H9 (cell line): ENCODE measurements around the gene MYO5B. TPM values are rescaled to one million over a fixed set of nuclear protein-coding genes. Genes with fewer than 3 reads are reported as not detected.

Source experiments
- DNase-seq: peaks from one replicate; pipeline ENCODE4 v3.0.0-alpha.2; 2017
- H2AFZ ChIP-seq: one replicate; pipeline ENCODE4 v1.6.1; 2013; ENCODE audit warnings: mild to moderate bottlenecking, low read length, control low read depth, moderate library complexity
- H2AK5ac ChIP-seq: 2 replicates; pipeline ENCODE4 v1.6.1; 2013; ENCODE audit warnings: low read length, control low read depth, mixed read lengths; ENCODE audit not compliant: insufficient read length
- H2BK120ac ChIP-seq: one replicate; pipeline ENCODE4 v1.6.1; 2013; ENCODE audit warnings: low read depth, mild to moderate bottlenecking, low read length, control low read depth, inconsistent platforms; ENCODE audit not compliant: poor library complexity, severe bottlenecking
- H2BK12ac ChIP-seq: 2 replicates; pipeline ENCODE4 v1.6.1; 2013; ENCODE audit warnings: low read length, control low read depth, mixed read lengths, low read depth; ENCODE audit not compliant: insufficient read length
- H2BK15ac ChIP-seq: 2 replicates; pipeline ENCODE4 v1.6.1; 2013; ENCODE audit warnings: low read depth, low read length, control low read depth
- H2BK20ac ChIP-seq: one replicate; pipeline ENCODE4 v1.6.1; 2013; ENCODE audit warnings: low read depth, mild to moderate bottlenecking, low read length, control low read depth, inconsistent platforms; ENCODE audit not compliant: poor library complexity, severe bottlenecking
- H2BK5ac ChIP-seq: 2 replicates; pipeline ENCODE4 v1.6.1; 2013; ENCODE audit warnings: low read length, control low read depth, mixed read lengths; ENCODE audit not compliant: insufficient read length
- H3K14ac ChIP-seq: 2 replicates; pipeline ENCODE4 v1.6.1; 2013; ENCODE audit warnings: low read length, control low read depth; ENCODE audit not compliant: insufficient read depth
- H3K18ac ChIP-seq: 2 replicates; pipeline ENCODE4 v1.6.1; 2013; ENCODE audit warnings: low read depth, mild to moderate bottlenecking, mixed read lengths, low read length, control low read depth; ENCODE audit not compliant: insufficient read length
- H3K23ac ChIP-seq: 2 replicates; pipeline ENCODE4 v1.6.1; 2013; ENCODE audit warnings: low read length, control low read depth, mixed read lengths, low read depth; ENCODE audit not compliant: insufficient read length
- H3K23me2 ChIP-seq: 2 replicates; pipeline ENCODE4 v1.6.1; 2013; ENCODE audit warnings: low read depth, mild to moderate bottlenecking, mixed read lengths, low read length, control low read depth; ENCODE audit not compliant: insufficient read length, poor library complexity, severe bottlenecking
- H3K27ac ChIP-seq: 2 replicates; pipeline ENCODE4 v1.5.1; 2013; ENCODE audit warnings: low read length, control low read depth, mixed read lengths, low read depth; ENCODE audit not compliant: insufficient read length
- H3K27me3 ChIP-seq: 2 replicates; pipeline ENCODE4 v1.6.1; 2013; ENCODE audit warnings: low read length, control low read depth, inconsistent platforms; ENCODE audit not compliant: insufficient read depth
- H3K4ac ChIP-seq: 2 replicates; pipeline ENCODE4 v1.6.1; 2013; ENCODE audit warnings: low read depth, mild to moderate bottlenecking, control low read depth, inconsistent platforms, low read length, moderate library complexity
- H3K4me1 ChIP-seq: 2 replicates; pipeline ENCODE4 v1.6.1; 2013; ENCODE audit warnings: low read length, control low read depth, inconsistent platforms; ENCODE audit not compliant: insufficient read depth
- H3K4me2 ChIP-seq: 2 replicates; pipeline ENCODE4 v1.6.1; 2013; ENCODE audit warnings: low read length, control low read depth, mixed read lengths; ENCODE audit not compliant: insufficient read length, insufficient read depth
- H3K56ac ChIP-seq: 2 replicates; pipeline ENCODE4 v1.6.1; 2013; ENCODE audit warnings: low read depth, mild to moderate bottlenecking, mixed read lengths, low read length, control low read depth; ENCODE audit not compliant: insufficient read length
- H3K79me1 ChIP-seq: 2 replicates; pipeline ENCODE4 v1.6.1; 2013; ENCODE audit warnings: low read depth, mild to moderate bottlenecking, moderate library complexity, low read length, control low read depth, inconsistent platforms; ENCODE audit not compliant: insufficient read depth, poor library complexity, severe bottlenecking
- H3K79me2 ChIP-seq: 2 replicates; pipeline ENCODE4 v1.6.1; 2013; ENCODE audit warnings: low read length, control low read depth, inconsistent platforms; ENCODE audit not compliant: insufficient read depth
- H3K9ac ChIP-seq: 2 replicates; pipeline ENCODE4 v1.6.1; 2013; ENCODE audit warnings: low read length, control low read depth, mixed read lengths; ENCODE audit not compliant: insufficient read length; ENCODE audit errors: extremely low read depth
- H3K9me3 ChIP-seq: one replicate; pipeline ENCODE4 v1.6.1; 2013; ENCODE audit warnings: low read depth, low read length, inconsistent platforms; ENCODE audit not compliant: control insufficient read depth
- H3T11ph ChIP-seq: one replicate; pipeline ENCODE4 v1.6.1; 2013; ENCODE audit warnings: mild to moderate bottlenecking, low read length, control low read depth, inconsistent platforms
- H4K20me1 ChIP-seq: one replicate; pipeline ENCODE4 v1.6.1; 2013; ENCODE audit not compliant: control insufficient read depth, insufficient read length, insufficient read depth
- H4K5ac ChIP-seq: 2 replicates; pipeline ENCODE4 v1.6.1; 2013; ENCODE audit warnings: low read depth, mild to moderate bottlenecking, mixed read lengths, low read length, control low read depth; ENCODE audit not compliant: insufficient read length
- H4K8ac ChIP-seq: replicated peaks from 2 replicates; pipeline ENCODE4 v1.6.1; 2013; ENCODE audit warnings: low read length, control low read depth, mixed read lengths, low read depth; ENCODE audit not compliant: insufficient read length
- H4K91ac ChIP-seq: 2 replicates; pipeline ENCODE4 v1.6.1; 2013; ENCODE audit warnings: low read depth, mild to moderate bottlenecking, moderate library complexity, mixed read lengths, low read length, control low read depth; ENCODE audit not compliant: insufficient read length
- H3K27ac Mint-ChIP-seq, 3 experiments: 2 replicates in 2 of 3; 3 replicates in 1 of 3; pipeline ENCODE4 v1.8.0; 2020 to 2021; ENCODE audit warnings: mixed read lengths in 3 of 3, mild to moderate bottlenecking in 1 of 3, moderate library complexity in 1 of 3
- H3K27me3 Mint-ChIP-seq: 2 replicates; pipeline ENCODE4 v1.8.0; 2021; ENCODE audit warnings: low read depth, mild to moderate bottlenecking, moderate library complexity, mixed read lengths
- H3K36me3 Mint-ChIP-seq, 3 experiments: 2 replicates in 2 of 3; 3 replicates in 1 of 3; pipeline ENCODE4 v1.8.0; 2020 to 2021; ENCODE audit warnings: low read depth in 3 of 3, mixed read lengths in 3 of 3; ENCODE audit not compliant: insufficient read depth in 1 of 3
- H3K4me1 Mint-ChIP-seq, 2 experiments: 2 replicates each; pipeline ENCODE4 v1.8.0; 2020; ENCODE audit warnings: mixed read lengths in 2 of 2
- H3K4me3 Mint-ChIP-seq, 2 experiments: 2 replicates in 1 of 2; 3 replicates in 1 of 2; pipeline ENCODE4 v1.8.0; 2020 to 2021; ENCODE audit warnings: mild to moderate bottlenecking in 2 of 2, mixed read lengths in 2 of 2, moderate library complexity in 1 of 2
- H3K9me3 Mint-ChIP-seq, 2 experiments: 2 replicates in 1 of 2; 3 replicates in 1 of 2; pipeline ENCODE4 v1.8.0; 2020; ENCODE audit warnings: mild to moderate bottlenecking in 2 of 2, mixed read lengths in 2 of 2, moderate library complexity in 1 of 2
- WGBS: extraction: QIAGEN DNeasy Blood & Tissue Kit; methylation state at CpG from one replicate; pipeline ENCODE4 v1.1.7; 2013; ENCODE audit warnings: missing lambda C conversion rate, low lambda C conversion rate, mixed read lengths; ENCODE audit not compliant: insufficient read length; ENCODE audit errors: extremely low coverage; 5-methylcytosine and 5-hydroxymethylcytosine counted together
- total RNA-seq: library from RNA; stranded (reverse); gene quantifications from 2 replicates; pipeline ENCODE4 v1.2.1, GENCODE V29; 2021
- TF ChIP-seq, protein P1 (sequence below): fragments of 200-600 bp; sonication (generic); conservative IDR thresholded peaks from 3 replicates; pipeline ENCODE4 v1.8.0; 2021; ENCODE audit warnings: antibody characterized with exemption, mild to moderate bottlenecking

Gene MYO5B
- total RNA-seq, 1 experiment from 2014 or later, result 9.3 TPM

DNA sequence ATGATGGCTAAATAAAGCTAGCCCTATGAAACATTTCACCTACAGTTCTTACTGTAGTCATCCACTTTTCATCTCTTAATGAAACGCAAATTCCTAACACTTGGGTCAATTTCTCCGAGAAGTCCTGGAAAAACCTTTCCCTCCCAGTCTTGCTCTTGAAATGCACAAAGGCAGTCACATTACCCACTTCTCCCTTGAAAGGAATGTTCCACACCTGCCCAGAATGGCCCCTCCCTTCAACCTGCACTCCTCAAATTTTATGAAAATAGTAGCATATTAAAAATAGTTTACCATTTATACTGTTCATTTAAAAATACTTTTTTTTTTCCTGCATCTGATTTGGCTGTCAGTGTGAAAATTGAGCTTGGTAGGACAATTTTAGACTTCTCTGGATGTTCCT is 316.9 kb downstream of the MYO5B start:
- H3K27me3 ChIP-seq, result no peaks in the 10 kb centered on the region
- Mint-ChIP-seq H3K9me3 (no peaks in the 10 kb centered on the region; a peak in 1 of 5 replicates), H3K27me3 (no peaks in the 10 kb centered on the region; the same call in 1 of the 2 replicates), H3K27ac (no peak overlapping the region), H3K4me3 (no peak overlapping the region), H3K36me3 (no peaks in the 10 kb centered on the region), H3K4me1 (peaks cover 5 to 6% of the 10 kb centered on the region in 2 experiments)
- H3K27ac ChIP-seq, result no peak overlapping the region
- H3K14ac ChIP-seq, result no peak overlapping the region
- H4K91ac ChIP-seq, result no peak overlapping the region
- H2AFZ ChIP-seq, result no peak overlapping the region
- no peak overlapping the region for H2AK5ac ChIP-seq
- H3K18ac ChIP-seq, result no peak overlapping the region
- H2BK5ac ChIP-seq, result no peak overlapping the region
- no peak overlapping the region for H3K4ac ChIP-seq
- H3K56ac ChIP-seq, result no peak overlapping the region
- H3K79me2 ChIP-seq, result no peaks in the 10 kb centered on the region
- H2BK120ac ChIP-seq, result no peak overlapping the region
- H4K20me1 ChIP-seq, result no peaks in the 10 kb centered on the region
- no peak overlapping the region for H2BK15ac ChIP-seq
- no peak overlapping the region for H3K9ac ChIP-seq
- no peak overlapping the region for H2BK12ac ChIP-seq
- no peak overlapping the region for H2BK20ac ChIP-seq
- H3K9me3 ChIP-seq, result no peaks in the 10 kb centered on the region
- H3K23ac ChIP-seq, result no peak overlapping the region
- no peaks in the 10 kb centered on the region for H3K23me2 ChIP-seq
- DNase-seq, result no peak
- no peak overlapping the region for H3T11ph ChIP-seq
- WGBS, result no CpG with 5 or more reads among the region's 2 CpGs
- TF ChIP-seq, protein P1, sequence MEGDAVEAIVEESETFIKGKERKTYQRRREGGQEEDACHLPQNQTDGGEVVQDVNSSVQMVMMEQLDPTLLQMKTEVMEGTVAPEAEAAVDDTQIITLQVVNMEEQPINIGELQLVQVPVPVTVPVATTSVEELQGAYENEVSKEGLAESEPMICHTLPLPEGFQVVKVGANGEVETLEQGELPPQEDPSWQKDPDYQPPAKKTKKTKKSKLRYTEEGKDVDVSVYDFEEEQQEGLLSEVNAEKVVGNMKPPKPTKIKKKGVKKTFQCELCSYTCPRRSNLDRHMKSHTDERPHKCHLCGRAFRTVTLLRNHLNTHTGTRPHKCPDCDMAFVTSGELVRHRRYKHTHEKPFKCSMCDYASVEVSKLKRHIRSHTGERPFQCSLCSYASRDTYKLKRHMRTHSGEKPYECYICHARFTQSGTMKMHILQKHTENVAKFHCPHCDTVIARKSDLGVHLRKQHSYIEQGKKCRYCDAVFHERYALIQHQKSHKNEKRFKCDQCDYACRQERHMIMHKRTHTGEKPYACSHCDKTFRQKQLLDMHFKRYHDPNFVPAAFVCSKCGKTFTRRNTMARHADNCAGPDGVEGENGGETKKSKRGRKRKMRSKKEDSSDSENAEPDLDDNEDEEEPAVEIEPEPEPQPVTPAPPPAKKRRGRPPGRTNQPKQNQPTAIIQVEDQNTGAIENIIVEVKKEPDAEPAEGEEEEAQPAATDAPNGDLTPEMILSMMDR, result no peak
- H3K4me2 ChIP-seq, result no peak overlapping the region
- H3K4me1 ChIP-seq, result no peaks in the 10 kb centered on the region
- H3K79me1 ChIP-seq, result no peaks in the 10 kb centered on the region
- no peak overlapping the region for H4K8ac ChIP-seq
- no peak overlapping the region for H4K5ac ChIP-seq
